NB4 (cell line): ENCODE data around the gene MYD88.
"Not testable (repeated sequence)": the region's sequence is repeated elsewhere in the genome, so short reads cannot be mapped to it uniquely, and the experiment has no call there.

Source experiments
- DNase-seq: peaks from one replicate; pipeline ENCODE4 v3.0.0; 2010; ENCODE audit warnings: low read depth
- H3K4me3 ChIP-seq: one replicate; pipeline ENCODE4 v1.5.1; 2011; ENCODE audit warnings: mild to moderate bottlenecking, low read depth, low read length, moderate library complexity
- CTCF ChIP-seq: IDR thresholded peaks from one replicate; pipeline ENCODE4 v1.5.1; 2012; ENCODE audit warnings: low read depth, low read length
- MAX ChIP-seq: IDR thresholded peaks from 2 replicates; pipeline ENCODE4 v1.6.1; 2011; ENCODE audit warnings: low read depth, low read length
- MYC ChIP-seq: IDR thresholded peaks from 2 replicates; pipeline ENCODE4 v1.6.1; 2011; ENCODE audit warnings: low read depth, low read length
- POLR2A ChIP-seq: IDR thresholded peaks from 2 replicates; pipeline ENCODE4 v1.6.1; 2011; ENCODE audit warnings: mild to moderate bottlenecking; ENCODE audit not compliant: insufficient read length; ENCODE audit errors: extremely low read depth

Gene MYD88

GRCh38 chr3:38157595-38157994, 19.1 kb downstream of the MYD88 start:
- TF ChIP-seq POLR2A: no peak
- no peak for TF ChIP-seq MYC
- no peak for TF ChIP-seq CTCF
- TF ChIP-seq MAX: no peak
- no peak overlapping the region for H3K4me3 ChIP-seq
- no peak for DNase-seq

- TF ChIP-seq POLR2A (no peak), MAX (no peak), CTCF (no peak), MYC (no peak)
- no peak for DNase-seq
- H3K4me3 ChIP-seq: no peak overlapping the region
These were observed 20.0 kb downstream of the MYD88 start for GRCh38 chr3:38158472-38158871.

GRCh38 chr3:38160704-38161103, 22.2 kb downstream of the MYD88 start:
- not testable (repeated sequence) for DNase-seq, H3K4me3 ChIP-seq

- peak; percentile 47 for DNase-seq
- no peak overlapping the region for H3K4me3 ChIP-seq
- peak; percentile 25 for TF ChIP-seq CTCF
- no peak for TF ChIP-seq POLR2A
- TF ChIP-seq MAX: no peak
- no peak for TF ChIP-seq MYC
These were observed 24.8 kb downstream of the MYD88 start for GRCh38 chr3:38163117-38163840.

- peak overlapping the region; percentile 88 for H3K4me3 ChIP-seq
- no peak for TF ChIP-seq MAX
- no peak for TF ChIP-seq MYC
- TF ChIP-seq POLR2A: no peak
- TF ChIP-seq CTCF: no peak
- DNase-seq: no peak
These were observed 25.6 kb downstream of the MYD88 start for GRCh38 chr3:38163841-38164642.

- TF ChIP-seq MYC: no peak
- no peak for TF ChIP-seq POLR2A
- no peak for TF ChIP-seq MAX
- TF ChIP-seq CTCF: no peak
- peak overlapping the region; percentile 88 for H3K4me3 ChIP-seq
- DNase-seq: no peak
These were observed 26.1 kb downstream of the MYD88 start for GRCh38 chr3:38164643-38164951.
